ENCODE results near the gene UBL4A.

The UBL4A gene

GRCh38 chrX:154466036-154466435, 20.4 kb downstream of the UBL4A start:
- Histone ChIP-seq H3K9me3 (ENCODE audit: low read length) (no peaks in the 10 kb centered on the region), H3K79me2 (ENCODE audit: insufficient read depth, low read length) (no peaks in the 10 kb centered on the region), H3K9ac (ENCODE audit: low read length) (no peak overlapping the region), H2AFZ (ENCODE audit: low read length) (no peak overlapping the region), H3K27ac (ENCODE audit: low read depth, low read length, poor library complexity, severe bottlenecking) (no peak overlapping the region), H3K36me3 (ENCODE audit: insufficient read depth, low read length) (no peaks in the 10 kb centered on the region; the same call in 1 of the 2 replicates), H3K27me3 (ENCODE audit: insufficient read depth, low read length) (no peaks in the 10 kb centered on the region), H3K9me2 (ENCODE audit: low read depth, low read length) (no peaks in the 10 kb centered on the region), H3K4me2 (ENCODE audit: low read length) (no peak overlapping the region), H3K4me1 (ENCODE audit: insufficient read depth, low read length, severe bottlenecking) (no peaks in the 10 kb centered on the region), H3K4me3 (ENCODE audit: low read depth, low read length, poor library complexity, severe bottlenecking) (no peak overlapping the region), H4K20me1 (ENCODE audit: insufficient read depth, low read length) (no peaks in the 10 kb centered on the region), H3F3A (ENCODE audit: insufficient read depth, low read length) (no peaks in the 10 kb centered on the region)
- no peak for TF ChIP-seq CTCF (IDR thresholded peaks at IDR 0.05; ENCODE audit: low read length)
- TF ChIP-seq EZH2 (IDR thresholded peaks at IDR 0.05; ENCODE audit: borderline replicate concordance, low read length): no peak

GRCh38 chrX:154465601-154466000, 20.8 kb downstream of the UBL4A start:
- Histone ChIP-seq H3K27ac (ENCODE audit: low read depth, low read length, poor library complexity, severe bottlenecking) (no peak overlapping the region), H2AFZ (ENCODE audit: low read length) (no peak overlapping the region), H3K27me3 (ENCODE audit: insufficient read depth, low read length) (no peaks in the 10 kb centered on the region), H3K36me3 (ENCODE audit: insufficient read depth, low read length) (no peaks in the 10 kb centered on the region; the same call in 1 of the 2 replicates), H3K4me3 (ENCODE audit: low read depth, low read length, poor library complexity, severe bottlenecking) (no peak overlapping the region), H3K9me3 (ENCODE audit: low read length) (no peaks in the 10 kb centered on the region), H3K79me2 (ENCODE audit: insufficient read depth, low read length) (no peaks in the 10 kb centered on the region), H3K9me2 (ENCODE audit: low read depth, low read length) (no peaks in the 10 kb centered on the region), H3F3A (ENCODE audit: insufficient read depth, low read length) (no peaks in the 10 kb centered on the region), H3K4me2 (ENCODE audit: low read length) (no peak overlapping the region), H3K9ac (ENCODE audit: low read length) (no peak overlapping the region), H3K4me1 (ENCODE audit: insufficient read depth, low read length, severe bottlenecking) (no peaks in the 10 kb centered on the region), H4K20me1 (ENCODE audit: insufficient read depth, low read length) (no peaks in the 10 kb centered on the region)
- TF ChIP-seq EZH2 (IDR thresholded peaks at IDR 0.05; ENCODE audit: borderline replicate concordance, low read length) (no peak), CTCF (IDR thresholded peaks at IDR 0.05; ENCODE audit: low read length) (no peak)

GRCh38 chrX:154464806-154465365, 21.5 kb downstream of the UBL4A start:
- H3K27me3 ChIP-seq (ENCODE audit: insufficient read depth, low read length): no peaks in the 10 kb centered on the region
- no peak overlapping the region for H2AFZ ChIP-seq (ENCODE audit: low read length)
- H3K4me3 ChIP-seq (ENCODE audit: low read depth, low read length, poor library complexity, severe bottlenecking): no peak overlapping the region
- no peaks in the 10 kb centered on the region; the same call in 1 of the 2 replicates for H3K36me3 ChIP-seq (ENCODE audit: insufficient read depth, low read length)
- no peaks in the 10 kb centered on the region for H3K79me2 ChIP-seq (ENCODE audit: insufficient read depth, low read length)
- H3K9me2 ChIP-seq (ENCODE audit: low read depth, low read length): no peaks in the 10 kb centered on the region
- H3K27ac ChIP-seq (ENCODE audit: low read depth, low read length, poor library complexity, severe bottlenecking): no peak overlapping the region
- H3K4me2 ChIP-seq (ENCODE audit: low read length): no peak overlapping the region
- no peaks in the 10 kb centered on the region for H3F3A ChIP-seq (ENCODE audit: insufficient read depth, low read length)
- no peaks in the 10 kb centered on the region for H3K9me3 ChIP-seq (ENCODE audit: low read length)
- TF ChIP-seq CTCF (IDR thresholded peaks at IDR 0.05; ENCODE audit: low read length) (no peak), EZH2 (IDR thresholded peaks at IDR 0.05; ENCODE audit: borderline replicate concordance, low read length) (no peak)
- no peaks in the 10 kb centered on the region for H3K4me1 ChIP-seq (ENCODE audit: insufficient read depth, low read length, severe bottlenecking)
- H3K9ac ChIP-seq (ENCODE audit: low read length): no peak overlapping the region
- no peaks in the 10 kb centered on the region for H4K20me1 ChIP-seq (ENCODE audit: insufficient read depth, low read length)

Data from OCI-LY1 (cell line).